SIG-M5 treated with dmso at 0.1 percent for 504 hours (cell line): Measurements from ENCODE around the gene ZNF302.
"Not testable (repeated sequence)": the region's sequence is repeated elsewhere in the genome, so short reads cannot be mapped to it uniquely, and the experiment has no call there.

Experiments used
- DNase-seq: peaks from one replicate; lab custom pipeline; 2025; ENCODE audit not compliant: unreplicated experiment; lab: John Stamatoyannopoulos, UW

The ZNF302 gene

GRCh38 chr19:34677386-34678084, at the start of gene ZNF302:
Gene ZNF302, plus strand, starts transcription at chr19:34677678. Its CDS starts 1,127 bp downstream, at chr19:34678805.
- DNase-seq, result peak; percentile 92

- DNase-seq, result no peak
Measured at GRCh38 chr19:34633802-34634201, 43.7 kb upstream of the ZNF302 start.

GRCh38 chr19:34639491-34640085, 37.9 kb upstream of the ZNF302 start:
- DNase-seq, result peak; percentile 71

GRCh38 chr19:34642241-34642640, 35.2 kb upstream of the ZNF302 start:
- no peak for DNase-seq

- DNase-seq, result no peak
Measured at GRCh38 chr19:34644991-34645461, 32.5 kb upstream of the ZNF302 start.

GRCh38 chr19:34645551-34645950, 31.9 kb upstream of the ZNF302 start:
- no peak for DNase-seq

GRCh38 chr19:34649886-34650543, 27.5 kb upstream of the ZNF302 start:
- no peak for DNase-seq

GRCh38 chr19:34651747-34652146, 25.7 kb upstream of the ZNF302 start:
- DNase-seq, result no peak

- no peak for DNase-seq
Measured at GRCh38 chr19:34654796-34655195, 22.7 kb upstream of the ZNF302 start.

GRCh38 chr19:34655651-34656050, 21.8 kb upstream of the ZNF302 start:
- no peak for DNase-seq

- no peak for DNase-seq
Measured at GRCh38 chr19:34661357-34661756, 16.1 kb upstream of the ZNF302 start.

- peak; percentile 35 for DNase-seq
Measured at GRCh38 chr19:34662919-34663318, 14.6 kb upstream of the ZNF302 start.

- no peak for DNase-seq
Measured at GRCh38 chr19:34664168-34664567, 13.3 kb upstream of the ZNF302 start.

- DNase-seq, result no peak
Measured at GRCh38 chr19:34664870-34665269, 12.6 kb upstream of the ZNF302 start.

- DNase-seq, result not testable (repeated sequence)
Measured at GRCh38 chr19:34665275-34665674, 12.2 kb upstream of the ZNF302 start.

- DNase-seq, result no peak
Measured at GRCh38 chr19:34666200-34666957, 11.1 kb upstream of the ZNF302 start.

- DNase-seq, result no peak
Measured at GRCh38 chr19:34666958-34667265, 10.6 kb upstream of the ZNF302 start.

- no peak for DNase-seq
Measured at GRCh38 chr19:34667349-34668076, 10.0 kb upstream of the ZNF302 start.

GRCh38 chr19:34668077-34668689, 9.3 kb upstream of the ZNF302 start:
- not testable (repeated sequence) for DNase-seq

GRCh38 chr19:34668690-34669089, 8.8 kb upstream of the ZNF302 start:
- DNase-seq, result not testable (repeated sequence)
